ENCODE results near the gene MACF1.
"Not testable (repeated sequence)": the region's sequence is repeated elsewhere in the genome, so short reads cannot be mapped to it uniquely, and the experiment has no call there.

Gene MACF1, protein sequence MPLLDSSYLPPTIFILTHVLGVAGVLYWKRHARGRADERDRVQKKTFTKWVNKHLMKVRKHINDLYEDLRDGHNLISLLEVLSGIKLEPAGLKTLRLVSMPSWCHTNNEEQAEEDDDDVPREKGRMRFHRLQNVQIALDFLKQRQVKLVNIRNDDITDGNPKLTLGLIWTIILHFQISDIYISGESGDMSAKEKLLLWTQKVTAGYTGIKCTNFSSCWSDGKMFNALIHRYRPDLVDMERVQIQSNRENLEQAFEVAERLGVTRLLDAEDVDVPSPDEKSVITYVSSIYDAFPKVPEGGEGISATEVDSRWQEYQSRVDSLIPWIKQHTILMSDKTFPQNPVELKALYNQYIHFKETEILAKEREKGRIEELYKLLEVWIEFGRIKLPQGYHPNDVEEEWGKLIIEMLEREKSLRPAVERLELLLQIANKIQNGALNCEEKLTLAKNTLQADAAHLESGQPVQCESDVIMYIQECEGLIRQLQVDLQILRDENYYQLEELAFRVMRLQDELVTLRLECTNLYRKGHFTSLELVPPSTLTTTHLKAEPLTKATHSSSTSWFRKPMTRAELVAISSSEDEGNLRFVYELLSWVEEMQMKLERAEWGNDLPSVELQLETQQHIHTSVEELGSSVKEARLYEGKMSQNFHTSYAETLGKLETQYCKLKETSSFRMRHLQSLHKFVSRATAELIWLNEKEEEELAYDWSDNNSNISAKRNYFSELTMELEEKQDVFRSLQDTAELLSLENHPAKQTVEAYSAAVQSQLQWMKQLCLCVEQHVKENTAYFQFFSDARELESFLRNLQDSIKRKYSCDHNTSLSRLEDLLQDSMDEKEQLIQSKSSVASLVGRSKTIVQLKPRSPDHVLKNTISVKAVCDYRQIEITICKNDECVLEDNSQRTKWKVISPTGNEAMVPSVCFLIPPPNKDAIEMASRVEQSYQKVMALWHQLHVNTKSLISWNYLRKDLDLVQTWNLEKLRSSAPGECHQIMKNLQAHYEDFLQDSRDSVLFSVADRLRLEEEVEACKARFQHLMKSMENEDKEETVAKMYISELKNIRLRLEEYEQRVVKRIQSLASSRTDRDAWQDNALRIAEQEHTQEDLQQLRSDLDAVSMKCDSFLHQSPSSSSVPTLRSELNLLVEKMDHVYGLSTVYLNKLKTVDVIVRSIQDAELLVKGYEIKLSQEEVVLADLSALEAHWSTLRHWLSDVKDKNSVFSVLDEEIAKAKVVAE (N-terminal part only)

DNA sequence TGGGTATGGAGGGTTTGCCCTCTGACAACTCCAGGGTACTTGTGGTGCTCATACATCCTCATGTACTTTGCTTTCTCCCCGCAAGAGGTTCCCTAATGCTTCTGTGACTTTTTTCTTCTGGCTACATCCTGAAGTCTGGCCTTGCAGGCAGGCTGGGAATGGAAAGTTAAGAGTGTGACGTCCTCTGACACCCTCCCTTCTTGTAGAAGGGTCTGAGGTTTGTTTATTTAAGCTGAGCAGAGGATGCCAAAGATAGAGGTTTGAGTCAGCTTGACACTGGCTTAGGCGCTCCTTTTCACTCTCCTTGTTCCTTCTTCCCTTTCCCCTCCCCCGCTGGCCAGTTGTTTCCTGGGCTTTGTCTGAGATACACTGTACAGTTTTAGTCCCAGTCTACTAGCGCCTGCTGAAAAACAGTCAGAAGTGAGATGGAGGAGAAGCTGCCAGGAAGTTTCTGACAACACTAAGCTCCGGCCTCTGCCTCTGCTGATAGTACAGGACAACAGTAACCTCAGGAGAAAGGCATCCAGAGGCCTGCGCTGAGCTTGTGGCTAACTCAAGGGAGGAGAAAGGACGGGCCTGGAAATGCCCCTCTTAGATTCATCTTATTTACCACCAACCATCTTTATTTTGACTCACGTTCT is at the start of gene MACF1:
Gene MACF1, plus strand, starts transcription at position 255 of the 641 bp plus-strand sequence. Its CDS starts 328 bp downstream, at position 583.
- DNase-seq, result peak; percentile 40 to 81

- no peak for DNase-seq
These were observed 47.2 kb upstream of the MACF1 start for GRCh38 chr1:39157304-39157703.

- DNase-seq, result no peak
These were observed 46.0 kb upstream of the MACF1 start for GRCh38 chr1:39158327-39159086.

- no peak for DNase-seq
These were observed 45.1 kb upstream of the MACF1 start for GRCh38 chr1:39159224-39160036.

- DNase-seq, result no peak
These were observed 43.8 kb upstream of the MACF1 start for GRCh38 chr1:39160703-39161102.

DNA sequence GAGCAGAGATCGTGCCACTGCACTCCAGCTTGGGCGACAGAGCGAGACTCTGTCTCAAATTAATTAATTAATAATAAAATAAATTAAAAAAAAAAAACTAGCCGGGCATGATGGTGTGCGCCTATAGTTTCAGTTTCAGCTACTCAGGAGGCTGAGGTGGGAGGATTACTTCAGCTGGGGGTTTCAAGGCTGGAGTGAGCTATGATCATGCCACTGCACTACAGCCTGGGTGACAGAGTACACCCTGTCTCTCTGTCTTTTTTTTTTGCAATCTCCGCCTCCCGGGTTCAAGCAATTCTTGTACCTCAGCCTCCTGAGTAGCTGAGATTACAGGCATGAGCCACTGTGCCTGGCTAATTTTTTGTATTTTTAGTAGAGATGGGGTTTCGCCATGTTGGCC is 42.7 kb upstream of the MACF1 start:
- DNase-seq, result not testable (repeated sequence)

DNA sequence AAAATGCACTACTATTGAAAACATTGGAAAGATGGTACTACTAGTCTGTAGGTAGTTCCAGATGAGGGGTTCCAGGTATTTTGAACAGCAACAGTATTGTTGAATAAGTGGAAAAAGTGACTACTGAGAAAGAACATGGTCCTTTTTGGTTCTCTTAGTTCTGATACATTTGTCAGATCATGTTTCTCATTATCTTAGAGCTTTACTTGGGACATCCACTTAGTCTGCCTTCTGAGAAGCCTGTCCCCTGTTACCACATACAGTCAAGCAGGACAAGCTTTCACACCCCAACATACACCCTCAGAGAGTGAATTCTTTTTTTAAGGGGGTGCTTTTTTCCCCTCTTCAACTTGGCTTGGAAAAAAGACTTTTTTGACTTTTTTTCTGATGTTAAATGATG is 41.0 kb upstream of the MACF1 start:
- no peak for DNase-seq

DNA sequence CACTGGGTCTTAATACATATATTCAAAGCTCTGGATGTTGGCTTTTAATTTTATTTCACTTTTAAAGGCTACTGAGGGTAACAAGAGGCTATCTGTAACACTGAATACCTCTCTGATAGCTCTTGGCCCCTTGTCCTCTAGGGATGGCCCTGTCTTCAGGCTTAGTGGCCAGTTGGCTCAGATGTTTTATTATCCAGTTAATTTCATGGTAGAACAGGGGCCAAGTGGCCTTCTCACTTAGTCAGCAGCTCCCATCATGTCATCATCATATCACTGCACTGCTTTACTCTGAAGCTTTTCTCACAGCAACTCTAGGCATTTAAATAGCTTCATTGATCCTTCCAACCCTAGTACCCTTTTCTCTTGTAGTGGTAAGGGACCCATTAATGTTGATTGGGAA is 40.2 kb upstream of the MACF1 start:
- no peak for DNase-seq

DNA sequence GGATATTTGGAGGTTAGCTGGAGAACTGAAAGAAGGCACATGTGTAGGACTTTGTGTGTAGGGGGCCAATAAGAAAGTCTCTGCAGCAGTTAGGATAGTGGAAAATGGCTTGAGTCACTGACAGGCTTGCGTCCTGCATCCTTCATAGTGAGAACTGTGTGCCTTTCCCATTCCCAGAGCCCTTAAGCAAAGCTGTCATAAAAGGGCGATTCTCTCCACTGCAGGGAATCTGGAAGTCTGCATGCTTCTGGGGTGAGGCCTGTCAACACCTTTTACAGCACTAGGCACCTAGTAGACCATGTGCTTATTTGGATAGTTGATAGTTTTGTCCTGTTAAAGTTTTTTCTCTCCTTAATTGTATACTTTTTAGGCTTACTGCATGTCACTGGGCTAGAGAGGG is 39.4 kb upstream of the MACF1 start:
- DNase-seq, result no peak

DNA sequence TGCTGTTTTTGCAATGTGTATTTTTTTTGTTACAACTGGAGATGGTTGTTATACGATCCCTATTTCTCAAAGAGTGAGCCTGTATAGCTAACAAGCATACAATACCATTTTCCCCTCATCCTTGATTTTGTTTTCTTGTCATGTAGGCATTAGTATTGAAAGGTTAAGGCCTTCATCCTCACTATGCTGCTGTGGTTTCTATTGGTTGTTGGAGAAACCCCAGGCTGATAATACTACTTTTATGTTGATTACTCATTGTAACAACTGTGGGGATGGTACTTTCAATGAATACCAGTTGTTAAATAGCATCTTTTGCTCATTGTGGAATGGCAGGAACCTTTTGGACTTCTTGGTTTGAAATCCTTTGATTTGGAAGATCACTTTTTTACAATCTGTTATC is 39.0 kb upstream of the MACF1 start:
- no peak for DNase-seq

- peak in 1 of 2 experiments; percentile 25 for DNase-seq
These were observed 36.8 kb upstream of the MACF1 start for GRCh38 chr1:39167632-39168209.

DNA sequence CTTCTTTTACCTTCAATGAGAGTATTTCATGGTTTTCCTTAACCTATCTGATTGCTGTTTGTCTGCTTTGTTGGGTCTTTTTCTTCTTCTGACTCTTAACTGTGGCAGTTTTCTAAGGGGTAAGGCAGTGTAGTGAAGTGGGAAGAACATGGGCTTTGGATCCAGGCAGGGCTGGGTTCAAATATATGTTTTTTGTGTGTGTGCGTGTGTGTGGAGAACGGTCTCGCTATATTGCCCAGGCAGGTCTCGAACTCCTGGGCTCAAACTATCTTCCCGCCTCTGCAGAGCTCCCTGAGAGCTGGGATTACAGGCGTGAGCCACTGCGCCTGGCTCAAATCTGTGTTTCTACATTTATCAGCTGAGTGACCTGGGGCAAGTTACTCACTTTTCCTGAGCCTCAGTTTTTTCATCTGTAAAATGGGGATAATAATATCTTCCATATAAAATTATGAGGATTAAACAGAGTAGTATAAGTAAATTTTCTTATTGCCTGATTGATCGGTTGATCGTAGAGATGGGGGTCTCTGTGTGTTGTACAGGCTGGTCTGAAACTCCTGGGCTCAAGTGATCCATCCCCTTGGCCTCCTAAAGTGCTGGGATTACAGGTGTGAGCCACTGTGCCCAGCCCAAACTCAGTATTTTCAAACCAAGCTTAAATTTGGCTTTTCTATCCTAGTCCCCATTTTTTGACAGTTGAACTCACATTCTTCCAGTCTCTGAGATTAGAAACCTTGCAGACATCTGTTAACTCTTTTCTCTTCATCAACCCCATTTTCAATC is 36.0 kb upstream of the MACF1 start:
- no peak for DNase-seq

DNA sequence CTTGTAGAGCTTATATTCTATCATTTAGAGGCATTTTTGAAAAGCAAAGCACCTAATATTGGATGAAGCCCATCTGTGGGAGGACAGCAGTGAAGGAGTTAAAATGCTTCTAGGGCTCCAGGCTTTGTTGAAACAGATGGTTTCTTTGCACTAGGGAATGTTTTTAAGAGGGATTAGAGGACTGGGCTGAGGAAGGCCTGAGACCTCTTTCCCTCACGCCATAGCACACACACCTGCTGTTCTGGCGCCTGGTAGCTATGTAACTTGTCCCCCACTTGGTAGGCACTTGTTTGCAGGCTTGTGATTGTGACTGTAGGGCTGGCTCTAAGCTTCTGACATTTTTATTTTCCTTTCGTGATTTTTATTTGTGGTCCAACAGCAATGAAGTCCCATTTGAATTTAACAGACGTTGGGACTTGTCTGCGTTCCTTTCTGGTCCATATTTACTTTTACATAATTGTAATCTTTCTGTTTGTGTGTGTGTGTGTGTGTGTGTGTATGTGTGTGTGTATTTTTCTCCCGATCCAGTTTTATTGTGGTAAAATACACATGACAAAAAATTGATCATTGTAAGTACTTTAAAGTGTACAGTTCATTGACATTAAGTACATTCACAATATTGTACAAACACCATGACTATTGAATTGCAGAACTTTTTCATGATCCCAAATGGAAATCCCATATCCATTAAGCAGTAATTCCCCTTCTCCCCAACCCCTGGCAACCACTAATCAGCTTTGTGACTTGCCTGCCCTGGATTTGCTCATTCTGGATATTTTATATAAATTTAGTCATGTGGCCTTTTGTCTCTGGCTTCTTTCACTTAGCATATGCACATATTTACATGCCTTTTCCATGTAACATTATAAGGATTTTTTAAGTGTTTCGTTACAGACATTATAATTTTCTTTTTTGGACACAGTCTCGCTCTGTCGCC is 33.5 kb upstream of the MACF1 start:
- DNase-seq, result no peak

GRCh38 chr1:39173119-39173994 is 31.1 kb upstream of the MACF1 start:
- no peak for DNase-seq

DNA sequence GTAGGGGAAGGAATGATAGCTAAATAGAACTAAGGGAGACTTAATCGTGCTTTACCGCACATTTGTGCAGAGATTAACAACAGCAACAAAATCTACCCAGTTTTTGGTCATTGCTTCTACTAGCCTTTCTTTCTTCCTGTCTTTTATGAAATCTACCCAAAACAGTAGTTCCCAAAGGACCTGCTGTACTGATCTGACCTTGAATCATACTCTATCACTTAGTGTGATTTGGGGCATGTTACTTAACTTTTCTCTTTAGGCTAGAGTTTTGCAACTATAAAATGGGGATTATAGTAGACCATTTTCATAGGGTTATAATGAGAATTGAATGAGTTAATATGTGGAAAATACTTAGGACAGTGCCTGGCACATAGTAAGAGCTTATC is 30.5 kb upstream of the MACF1 start:
- DNase-seq, result no peak

DNA sequence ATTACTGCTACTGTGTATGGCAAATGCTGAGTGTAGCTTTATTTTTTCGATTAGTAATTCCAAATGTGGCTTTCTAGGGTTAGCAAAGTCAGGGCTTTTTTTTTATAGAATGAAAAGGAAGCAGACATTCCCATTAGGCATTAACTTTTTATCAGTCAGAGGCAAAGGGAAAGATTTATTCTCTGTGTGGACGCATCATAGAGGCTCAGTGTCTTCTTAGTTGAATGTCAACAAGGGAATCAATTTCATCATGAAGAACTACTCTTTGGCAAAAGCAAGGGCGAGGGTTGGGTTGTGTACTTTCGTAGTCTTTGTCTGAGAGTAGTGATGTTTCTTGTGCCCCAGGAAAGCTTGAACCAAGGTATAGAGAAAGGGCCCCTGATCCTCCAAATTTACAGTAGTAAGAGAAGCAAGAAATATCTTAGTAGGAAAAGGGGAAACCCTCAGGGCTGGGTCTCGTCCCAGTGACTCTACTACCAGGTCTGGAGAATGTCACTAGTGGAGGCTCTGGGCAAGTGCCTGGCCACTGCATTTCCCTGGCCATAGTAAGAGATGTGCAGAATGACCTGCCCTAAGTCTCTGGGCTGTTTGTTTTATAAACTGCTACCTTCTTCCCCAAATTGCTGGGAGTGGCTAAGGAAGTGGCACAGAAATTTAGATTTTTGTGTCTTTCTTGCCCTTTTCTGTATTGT is 30.0 kb upstream of the MACF1 start:
- no peak for DNase-seq

- DNase-seq, result no peak
These were observed 26.8 kb upstream of the MACF1 start for GRCh38 chr1:39177706-39178105.

Data from SW 1271 (cell line).